ENCODE results near the gene SUPT4H1. TPM values are rescaled to one million over a fixed set of nuclear protein-coding genes. Genes with fewer than 3 reads are reported as not detected.
A peak's percentile ranks its signal among the peaks of the same experiment; 100 is the strongest.
"Not testable (repeated sequence)": the region's sequence is repeated elsewhere in the genome, so short reads cannot be mapped to it uniquely, and the experiment has no call there.

SUPT4H1 gene
- 55.2 TPM for total RNA-seq
- long read RNA-seq, transcript SUPT4H1-201 (5 exons, 1,489 nt): major isoform, 8 of 9 reads
- long read RNA-seq, partial matches to known transcripts: 0 of 9 reads
- long read RNA-seq, other reads (novel, unspliced or antisense): 1 of 9 reads

GRCh38 chr17:58351831-58352595 is at the start of gene SUPT4H1:
SUPT4H1 (minus strand) TSS chr17:58352201; CDS start chr17:58352135, 66 bp downstream.
- Histone ChIP-seq H3K27me3 (ENCODE audit: low read depth) (no peaks in the 10 kb centered on the region), H3K27ac (replicated peaks) (peak within 1 kb of the TSS; percentile 97), H3K36me3 (peaks cover 37% of the 10 kb centered on the region), H3K4me3 (peak within 1 kb of the TSS; percentile 83), H3K9me3 (replicated peaks) (no peaks in the 10 kb centered on the region), H3K4me1 (peaks cover 39% of the 10 kb centered on the region)
- intact Hi-C loops (cut with micrococcal nuclease): no loop called here
- DNase-seq: peak; percentile 84
- TF ChIP-seq, protein P1, sequence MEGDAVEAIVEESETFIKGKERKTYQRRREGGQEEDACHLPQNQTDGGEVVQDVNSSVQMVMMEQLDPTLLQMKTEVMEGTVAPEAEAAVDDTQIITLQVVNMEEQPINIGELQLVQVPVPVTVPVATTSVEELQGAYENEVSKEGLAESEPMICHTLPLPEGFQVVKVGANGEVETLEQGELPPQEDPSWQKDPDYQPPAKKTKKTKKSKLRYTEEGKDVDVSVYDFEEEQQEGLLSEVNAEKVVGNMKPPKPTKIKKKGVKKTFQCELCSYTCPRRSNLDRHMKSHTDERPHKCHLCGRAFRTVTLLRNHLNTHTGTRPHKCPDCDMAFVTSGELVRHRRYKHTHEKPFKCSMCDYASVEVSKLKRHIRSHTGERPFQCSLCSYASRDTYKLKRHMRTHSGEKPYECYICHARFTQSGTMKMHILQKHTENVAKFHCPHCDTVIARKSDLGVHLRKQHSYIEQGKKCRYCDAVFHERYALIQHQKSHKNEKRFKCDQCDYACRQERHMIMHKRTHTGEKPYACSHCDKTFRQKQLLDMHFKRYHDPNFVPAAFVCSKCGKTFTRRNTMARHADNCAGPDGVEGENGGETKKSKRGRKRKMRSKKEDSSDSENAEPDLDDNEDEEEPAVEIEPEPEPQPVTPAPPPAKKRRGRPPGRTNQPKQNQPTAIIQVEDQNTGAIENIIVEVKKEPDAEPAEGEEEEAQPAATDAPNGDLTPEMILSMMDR (IDR thresholded peaks at IDR 0.05; ENCODE audit: borderline replicate concordance): peak; percentile 14

- Histone ChIP-seq H3K4me3 (no peak overlapping the region), H3K4me1 (no peaks in the 10 kb centered on the region), H3K36me3 (no peaks in the 10 kb centered on the region), H3K9me3 (replicated peaks) (no peaks in the 10 kb centered on the region), H3K27me3 (ENCODE audit: low read depth) (no peaks in the 10 kb centered on the region), H3K27ac (replicated peaks) (no peak overlapping the region)
- TF ChIP-seq, protein P1 (IDR thresholded peaks at IDR 0.05; ENCODE audit: borderline replicate concordance): no peak
- intact Hi-C loops (cut with micrococcal nuclease): no loop called here
- no peak for DNase-seq
Observed at GRCh38 chr17:58401287-58401686, 49.3 kb upstream of the SUPT4H1 start.

- H3K27ac ChIP-seq (replicated peaks): no peak overlapping the region
- H3K4me1 ChIP-seq: no peaks in the 10 kb centered on the region
- no peak for DNase-seq
- no peak overlapping the region for H3K4me3 ChIP-seq
- intact Hi-C loops (cut with micrococcal nuclease): no loop called here
- no peaks in the 10 kb centered on the region for H3K9me3 ChIP-seq (replicated peaks)
- peaks cover 2% of the 10 kb centered on the region for H3K27me3 ChIP-seq (ENCODE audit: low read depth)
- TF ChIP-seq, protein P1 (IDR thresholded peaks at IDR 0.05; ENCODE audit: borderline replicate concordance): no peak
- H3K36me3 ChIP-seq: no peaks in the 10 kb centered on the region
Observed at GRCh38 chr17:58400826-58401225, 48.8 kb upstream of the SUPT4H1 start.

DNA sequence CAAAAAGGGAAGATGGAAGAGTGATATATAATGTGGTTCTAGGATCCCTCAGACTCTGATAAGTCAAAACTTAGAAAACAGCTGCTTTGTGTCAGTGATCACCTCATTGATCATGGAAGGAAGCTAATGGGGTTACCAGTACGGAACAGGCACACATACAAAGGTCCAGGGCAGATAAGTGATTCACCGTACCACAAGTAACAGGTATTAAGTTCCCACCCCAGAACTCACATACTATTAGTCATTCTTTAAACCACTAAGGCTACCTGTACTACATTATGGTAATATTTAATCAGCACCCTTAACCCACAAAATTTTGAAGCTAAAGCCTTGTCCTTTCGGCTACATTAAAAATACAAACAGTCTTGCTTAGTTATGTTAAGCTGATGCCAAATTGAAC is 48.0 kb upstream of the SUPT4H1 start:
- TF ChIP-seq, protein P1 (IDR thresholded peaks at IDR 0.05; ENCODE audit: borderline replicate concordance): no peak
- DNase-seq: no peak
- Histone ChIP-seq H3K27ac (replicated peaks) (no peak overlapping the region), H3K9me3 (replicated peaks) (no peaks in the 10 kb centered on the region), H3K4me1 (no peaks in the 10 kb centered on the region), H3K36me3 (no peaks in the 10 kb centered on the region), H3K27me3 (ENCODE audit: low read depth) (peaks cover 9% of the 10 kb centered on the region), H3K4me3 (no peak overlapping the region)
- intact Hi-C loops (cut with micrococcal nuclease): no loop called here

- Histone ChIP-seq H3K27ac (replicated peaks) (no peak overlapping the region), H3K4me3 (no peak overlapping the region), H3K36me3 (no peaks in the 10 kb centered on the region), H3K27me3 (ENCODE audit: low read depth) (peaks cover 9% of the 10 kb centered on the region), H3K9me3 (replicated peaks) (no peaks in the 10 kb centered on the region), H3K4me1 (no peaks in the 10 kb centered on the region)
- DNase-seq: no peak
- TF ChIP-seq, protein P1 (IDR thresholded peaks at IDR 0.05; ENCODE audit: borderline replicate concordance): no peak
- intact Hi-C loops (cut with micrococcal nuclease): no loop called here
Observed at GRCh38 chr17:58398574-58399266, 46.7 kb upstream of the SUPT4H1 start.

DNA sequence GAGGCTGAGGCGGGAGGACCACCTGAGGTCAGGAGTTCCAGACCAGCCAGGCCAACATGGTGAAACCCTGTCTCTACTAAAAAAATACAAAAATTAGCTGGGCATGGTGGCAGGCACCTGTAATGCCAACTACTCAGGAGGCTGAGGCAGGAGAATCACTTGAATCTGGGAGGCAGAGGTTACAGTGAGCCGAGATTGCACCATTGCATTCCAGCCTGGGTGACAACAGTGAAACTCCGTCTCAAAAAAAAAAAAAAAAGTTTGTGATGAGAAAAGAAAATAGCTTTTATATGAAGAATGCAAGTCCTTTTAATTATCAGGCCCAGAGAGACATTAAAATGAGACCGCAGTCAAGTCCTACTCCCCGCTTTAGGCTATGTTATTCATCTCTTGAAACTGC is 45.4 kb upstream of the SUPT4H1 start:
- H3K36me3 ChIP-seq; H3K4me1 ChIP-seq; H3K4me3 ChIP-seq; H3K9me3 ChIP-seq (replicated peaks); DNase-seq; H3K27ac ChIP-seq (replicated peaks); intact Hi-C loops (cut with micrococcal nuclease): not testable (repeated sequence)
- peaks cover 12% of the 10 kb centered on the region for H3K27me3 ChIP-seq (ENCODE audit: low read depth)
